Brain microvascular endothelial cell (primary cell): ENCODE data around the gene PCYT1A.

ENCODE experiments used
- DNase-seq: peaks from one replicate; pipeline ENCODE4 v3.0.0-alpha.2; 2020
- H3K27ac ChIP-seq: fragments of 250-450 bp; sonication (Bioruptor Pico); 2 replicates; pipeline ENCODE4 v1.5.1; 2020; ENCODE audit warnings: mild to moderate bottlenecking, moderate library complexity
- H3K27me3 ChIP-seq: fragments of 250-450 bp; sonication (Bioruptor Pico); replicated peaks from 2 replicates; pipeline ENCODE4 v1.5.1; 2020; ENCODE audit warnings: mild to moderate bottlenecking
- H3K36me3 ChIP-seq: fragments of 250-450 bp; sonication (Bioruptor Pico); replicated peaks from 2 replicates; pipeline ENCODE4 v1.5.1; 2020; ENCODE audit warnings: mild to moderate bottlenecking
- H3K4me3 ChIP-seq: 2 replicates; pipeline ENCODE4 v1.5.1; 2011; ENCODE audit warnings: low read depth, mild to moderate bottlenecking, control low read depth, low read length, moderate library complexity
- in situ Hi-C: cut with HindIII; loops from 2 replicates; pipeline ENCODE4 v1.10.0; 2017; ENCODE audit warnings: low sequenced_read_pairs, low pct_ligation_motif_present
- TF ChIP-seq, protein P1 (sequence below): IDR thresholded peaks from 2 replicates; pipeline ENCODE4 v1.5.1; 2011; ENCODE audit warnings: low read depth, mild to moderate bottlenecking, moderate library complexity, low read length, control low read depth, inconsistent platforms; ENCODE audit errors: missing control alignments

Gene PCYT1A

DNA sequence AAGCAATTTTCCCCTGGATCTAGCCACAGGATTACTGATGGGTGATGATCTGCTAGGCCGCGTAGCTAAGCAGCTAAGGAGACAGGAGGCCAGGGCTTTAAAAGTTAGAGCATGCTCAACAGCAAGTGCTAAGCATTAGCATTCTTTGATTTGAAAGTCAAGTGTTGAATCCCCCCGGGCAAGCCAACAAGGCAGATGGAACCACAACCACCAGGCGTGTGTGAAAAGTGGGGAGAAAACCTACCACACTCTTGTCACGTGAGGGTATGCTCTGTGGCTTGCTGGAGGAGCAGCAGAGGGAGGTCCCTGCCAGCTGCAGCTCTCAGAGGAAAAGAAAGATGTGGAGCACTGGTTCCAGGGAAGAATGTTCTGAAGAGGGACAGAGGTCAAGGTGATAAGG, 50.3 kb downstream of the PCYT1A start:
- Histone ChIP-seq H3K27ac (no peak overlapping the region), H3K4me3 (no peak overlapping the region), H3K27me3 (no peaks in the 10 kb centered on the region), H3K36me3 (peaks cover 38% of the 10 kb centered on the region)
- in situ Hi-C loops, result no loop called here
- DNase-seq, result no peak
- TF ChIP-seq, protein P1, sequence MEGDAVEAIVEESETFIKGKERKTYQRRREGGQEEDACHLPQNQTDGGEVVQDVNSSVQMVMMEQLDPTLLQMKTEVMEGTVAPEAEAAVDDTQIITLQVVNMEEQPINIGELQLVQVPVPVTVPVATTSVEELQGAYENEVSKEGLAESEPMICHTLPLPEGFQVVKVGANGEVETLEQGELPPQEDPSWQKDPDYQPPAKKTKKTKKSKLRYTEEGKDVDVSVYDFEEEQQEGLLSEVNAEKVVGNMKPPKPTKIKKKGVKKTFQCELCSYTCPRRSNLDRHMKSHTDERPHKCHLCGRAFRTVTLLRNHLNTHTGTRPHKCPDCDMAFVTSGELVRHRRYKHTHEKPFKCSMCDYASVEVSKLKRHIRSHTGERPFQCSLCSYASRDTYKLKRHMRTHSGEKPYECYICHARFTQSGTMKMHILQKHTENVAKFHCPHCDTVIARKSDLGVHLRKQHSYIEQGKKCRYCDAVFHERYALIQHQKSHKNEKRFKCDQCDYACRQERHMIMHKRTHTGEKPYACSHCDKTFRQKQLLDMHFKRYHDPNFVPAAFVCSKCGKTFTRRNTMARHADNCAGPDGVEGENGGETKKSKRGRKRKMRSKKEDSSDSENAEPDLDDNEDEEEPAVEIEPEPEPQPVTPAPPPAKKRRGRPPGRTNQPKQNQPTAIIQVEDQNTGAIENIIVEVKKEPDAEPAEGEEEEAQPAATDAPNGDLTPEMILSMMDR, result no peak

DNA sequence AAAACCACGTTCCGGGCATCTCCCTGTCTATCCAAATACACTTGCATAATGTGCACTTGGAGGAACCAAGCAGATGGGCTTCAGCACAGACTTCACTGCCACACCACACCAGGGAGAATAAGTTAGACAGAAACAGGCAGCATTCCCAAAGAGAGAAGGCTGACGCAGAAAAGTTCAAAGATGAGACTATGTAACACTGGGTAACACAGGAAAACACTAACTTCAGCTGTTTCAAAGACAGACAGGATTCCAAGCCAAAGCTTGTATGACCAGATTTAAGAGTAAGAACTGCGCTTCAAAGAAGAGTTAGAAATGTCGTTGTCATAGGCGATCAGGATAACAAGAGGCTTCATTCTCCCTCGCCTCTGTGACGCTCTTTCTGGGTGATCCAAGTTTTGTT, 51.3 kb downstream of the PCYT1A start:
- Histone ChIP-seq H3K36me3 (peaks cover 28% of the 10 kb centered on the region), H3K27ac (no peak overlapping the region), H3K4me3 (no peak overlapping the region), H3K27me3 (no peaks in the 10 kb centered on the region)
- in situ Hi-C loops, result no loop called here
- TF ChIP-seq, protein P1, result no peak
- no peak for DNase-seq

DNA sequence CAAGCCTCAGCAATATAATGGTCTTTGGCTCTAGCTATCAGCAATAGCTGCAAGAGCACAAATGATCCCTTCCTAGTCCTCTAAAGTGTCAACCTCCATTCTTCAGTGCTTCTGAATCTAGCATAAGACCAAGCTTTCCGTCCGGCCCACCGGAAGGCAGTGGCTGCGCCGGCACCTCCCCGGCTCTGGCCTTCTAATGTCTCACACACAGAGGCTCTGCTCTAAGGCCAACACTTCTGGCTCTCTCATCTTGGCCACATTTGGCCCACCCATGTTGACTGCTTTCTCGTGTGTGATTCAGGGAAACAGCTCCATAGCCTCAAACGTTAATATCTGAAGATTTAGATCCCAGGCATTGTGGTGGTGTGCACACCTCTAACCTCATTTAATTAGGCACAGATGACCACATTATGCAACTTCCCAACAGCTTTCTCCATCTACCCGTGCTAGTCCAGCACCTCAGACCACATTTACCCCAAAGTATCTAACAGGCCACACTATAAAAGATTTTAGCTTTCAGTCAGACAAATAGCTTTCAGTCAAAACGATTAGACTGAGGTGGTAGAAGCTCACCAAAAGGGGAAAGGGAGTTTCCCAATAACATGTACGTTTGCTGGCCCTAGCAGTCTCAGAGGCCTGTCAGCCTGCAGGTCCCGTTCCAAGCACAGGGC, 51.9 kb downstream of the PCYT1A start:
- Histone ChIP-seq H3K36me3 (peaks cover 27% of the 10 kb centered on the region), H3K4me3 (no peak overlapping the region), H3K27me3 (no peaks in the 10 kb centered on the region), H3K27ac (no peak overlapping the region)
- TF ChIP-seq, protein P1, result no peak
- in situ Hi-C loops, result no loop called here
- DNase-seq, result no peak

DNA sequence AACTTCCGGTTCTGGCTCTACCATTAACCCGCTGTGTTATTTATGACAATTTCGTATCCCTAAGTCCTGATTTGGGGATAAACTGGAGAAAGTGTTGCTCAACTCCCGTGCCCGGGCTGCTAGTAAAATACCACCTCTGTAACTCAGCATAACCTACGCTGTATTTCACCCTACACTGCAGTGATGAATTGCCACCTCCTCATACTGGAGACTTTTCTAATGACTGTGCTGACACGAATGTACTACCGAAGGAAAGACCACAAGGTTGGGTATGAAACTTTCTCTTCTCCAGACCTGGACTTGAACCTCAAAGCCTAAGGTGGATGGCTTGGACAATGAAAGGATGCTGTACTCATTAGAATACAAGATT, 54.7 kb downstream of the PCYT1A start:
- in situ Hi-C loops, result no loop called here
- TF ChIP-seq, protein P1, result no peak
- H3K27me3 ChIP-seq, result no peaks in the 10 kb centered on the region

DNA sequence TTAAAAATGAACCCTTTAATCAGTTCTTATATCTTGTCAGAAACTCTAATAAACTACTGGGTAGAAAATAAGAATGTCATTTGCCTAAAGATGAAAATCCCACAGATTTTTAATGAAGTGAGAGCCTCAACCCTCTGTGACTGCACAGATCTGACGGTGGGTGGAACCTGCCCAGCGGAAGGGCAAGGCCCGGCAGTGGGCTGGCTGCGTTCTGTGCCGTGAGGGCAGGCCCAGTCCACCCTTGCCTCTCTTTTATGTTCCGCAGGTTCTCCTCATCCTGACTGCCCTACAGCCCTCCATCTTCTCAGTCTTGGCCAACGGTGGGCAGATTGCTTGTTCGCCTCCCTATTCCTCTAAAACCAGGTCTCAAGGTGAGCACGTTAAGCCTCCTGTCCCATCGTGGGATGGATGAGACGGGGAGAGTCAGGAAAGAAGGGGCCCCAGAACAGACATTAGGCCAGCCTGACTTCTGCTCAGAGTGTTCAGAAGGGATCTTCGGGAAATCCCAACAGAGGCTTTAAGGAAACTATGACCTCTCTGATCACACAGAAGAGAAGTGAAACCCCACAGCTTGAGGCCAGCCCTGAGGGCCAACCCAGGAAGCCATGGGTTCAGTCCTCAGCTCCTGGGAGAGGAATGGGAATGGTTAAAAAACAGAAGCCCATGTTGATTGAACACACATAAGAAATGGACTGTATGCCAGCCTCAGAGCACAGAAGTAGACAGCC, 55.2 kb downstream of the PCYT1A start:
- Histone ChIP-seq H3K4me3 (no peak overlapping the region), H3K36me3 (peaks cover 6% of the 10 kb centered on the region), H3K27ac (no peak overlapping the region), H3K27me3 (no peaks in the 10 kb centered on the region)
- TF ChIP-seq, protein P1, result no peak
- in situ Hi-C loops, result no loop called here
- no peak for DNase-seq

More for the DNA sequence above, 54.7 kb downstream of the PCYT1A start:
- H3K27ac ChIP-seq, result no peak overlapping the region
- H3K36me3 ChIP-seq, result peaks cover 12% of the 10 kb centered on the region
- H3K4me3 ChIP-seq, result no peak overlapping the region
- DNase-seq, result no peak
